ENCODE results near the gene CACNA1C. TPM values are rescaled to one million over a fixed set of nuclear protein-coding genes. Genes with fewer than 3 reads are reported as not detected.

CACNA1C gene
- total RNA-seq, 2 donors from 2014 or later = 0.84 to 10.2 TPM

GRCh38 chr12:2693244-2693860 is 640.6 kb downstream of the CACNA1C start:
- Histone ChIP-seq H3K36me3 (no peaks in the 10 kb centered on the region), H3K27ac (no peak overlapping the region), H3K9me3 (no peaks in the 10 kb centered on the region), H3K9ac (ENCODE audit: low read depth in 2 of 2, low read length in 2 of 2) (no peak overlapping the region), H3K4me3 (no peak overlapping the region), H3K27me3 (no peaks in the 10 kb centered on the region), H3K4me1 (no peaks in the 10 kb centered on the region)
- no peak for DNase-seq
- intact Hi-C loops (cut with DNase I) = no loop called here
- TF ChIP-seq CTCF (IDR thresholded peaks at IDR 0.05) = no peak

- TF ChIP-seq CTCF (IDR thresholded peaks at IDR 0.05) = no peak
- Histone ChIP-seq H3K27ac (no peak overlapping the region), H3K27me3 (no peaks in the 10 kb centered on the region), H3K36me3 (no peaks in the 10 kb centered on the region), H3K4me3 (no peak overlapping the region), H3K4me1 (no peaks in the 10 kb centered on the region), H3K9ac (ENCODE audit: low read depth in 2 of 2, low read length in 2 of 2) (no peak overlapping the region), H3K9me3 (no peaks in the 10 kb centered on the region)
- no peak for DNase-seq
- intact Hi-C loops (cut with DNase I) = no loop called here
Observed at GRCh38 chr12:2693980-2694610, 641.3 kb downstream of the CACNA1C start.

- H3K27me3 ChIP-seq = no peaks in the 10 kb centered on the region
- no peak for DNase-seq
- H3K27ac ChIP-seq = no peak overlapping the region
- no peaks in the 10 kb centered on the region for H3K9me3 ChIP-seq
- H3K4me1 ChIP-seq = no peaks in the 10 kb centered on the region
- no peak overlapping the region for H3K4me3 ChIP-seq
- no peak for TF ChIP-seq CTCF (IDR thresholded peaks at IDR 0.05)
- no peaks in the 10 kb centered on the region for H3K36me3 ChIP-seq
- intact Hi-C loops (cut with DNase I) = no loop called here
- no peak overlapping the region for H3K9ac ChIP-seq (ENCODE audit: low read depth in 2 of 2, low read length in 2 of 2)
Observed at GRCh38 chr12:2696136-2696535, 643.3 kb downstream of the CACNA1C start.

- Histone ChIP-seq H3K9ac (ENCODE audit: low read depth in 2 of 2, low read length in 2 of 2) (no peak overlapping the region), H3K9me3 (no peaks in the 10 kb centered on the region), H3K36me3 (no peaks in the 10 kb centered on the region), H3K27me3 (no peaks in the 10 kb centered on the region), H3K4me1 (no peaks in the 10 kb centered on the region), H3K27ac (no peak overlapping the region), H3K4me3 (no peak overlapping the region)
- no peak for DNase-seq
- intact Hi-C loops (cut with DNase I) = no loop called here
- no peak for TF ChIP-seq CTCF (IDR thresholded peaks at IDR 0.05)
Observed at GRCh38 chr12:2697057-2697800, 644.4 kb downstream of the CACNA1C start.

GRCh38 chr12:2698566-2698965 is 645.8 kb downstream of the CACNA1C start:
- Histone ChIP-seq H3K9me3 (no peaks in the 10 kb centered on the region), H3K4me1 (no peaks in the 10 kb centered on the region), H3K27me3 (no peaks in the 10 kb centered on the region), H3K9ac (ENCODE audit: low read depth in 2 of 2, low read length in 2 of 2) (no peak overlapping the region), H3K4me3 (no peak overlapping the region), H3K27ac (no peak overlapping the region), H3K36me3 (no peaks in the 10 kb centered on the region)
- TF ChIP-seq CTCF (IDR thresholded peaks at IDR 0.05) = no peak
- intact Hi-C loops (cut with DNase I) = no loop called here
- DNase-seq = no peak
